Smooth muscle cell (in vitro differentiated cells): ENCODE results near the gene PACSIN2. TPM values are rescaled to one million over a fixed set of nuclear protein-coding genes. Genes with fewer than 3 reads are reported as not detected.

ENCODE experiments used
- DNase-seq: peaks from one replicate; lab custom pipeline; 2025; ENCODE audit not compliant: unreplicated experiment; lab: John Stamatoyannopoulos, UW
- H2AFZ ChIP-seq: fragments of 200-600 bp; sonication (generic); 2 replicates; pipeline ENCODE4 v1.6.0; 2016; ENCODE audit warnings: antibody characterized with exemption, low read depth, mild to moderate bottlenecking
- H3F3A ChIP-seq: fragments of 200-600 bp; sonication (generic); 2 replicates; pipeline ENCODE4 v1.6.0; 2017; ENCODE audit warnings: antibody characterized with exemption, low read depth
- H3K27ac ChIP-seq: fragments of 200-600 bp; sonication (generic); 2 replicates; pipeline ENCODE4 v1.5.1; 2016; ENCODE audit warnings: low read depth, mild to moderate bottlenecking
- H3K27me3 ChIP-seq: fragments of 200-600 bp; sonication (generic); 2 replicates; pipeline ENCODE4 v1.6.1; 2016; ENCODE audit warnings: low read depth, mild to moderate bottlenecking
- H3K36me3 ChIP-seq: fragments of 200-600 bp; sonication (generic); 2 replicates; pipeline ENCODE4 v1.5.1; 2016; ENCODE audit warnings: low read depth
- H3K4me1 ChIP-seq: fragments of 200-600 bp; sonication (generic); 2 replicates; pipeline ENCODE4 v1.5.1; 2016; ENCODE audit warnings: low read depth
- H3K4me2 ChIP-seq: fragments of 200-600 bp; sonication (generic); 2 replicates; pipeline ENCODE4 v1.6.0; 2016; ENCODE audit warnings: mild to moderate bottlenecking
- H3K4me3 ChIP-seq: fragments of 200-600 bp; sonication (generic); 2 replicates; pipeline ENCODE4 v1.5.1; 2016; ENCODE audit warnings: mild to moderate bottlenecking
- H3K79me2 ChIP-seq: fragments of 200-600 bp; sonication (generic); 2 replicates; pipeline ENCODE4 v1.6.0; 2016; ENCODE audit warnings: low read depth, mild to moderate bottlenecking
- H3K9ac ChIP-seq: fragments of 200-600 bp; sonication (generic); 2 replicates; pipeline ENCODE4 v1.6.0; 2016; ENCODE audit warnings: low read depth
- H3K9me3 ChIP-seq: fragments of 200-600 bp; sonication (generic); replicated peaks from 2 replicates; pipeline ENCODE4 v1.5.1; 2016; ENCODE audit warnings: low read depth
- H4K20me1 ChIP-seq: fragments of 200-600 bp; sonication (generic); 2 replicates; pipeline ENCODE4 v1.6.0; 2016; ENCODE audit warnings: low read depth
- CTCF ChIP-seq: fragments of 200-600 bp; sonication (generic); IDR thresholded peaks from 2 replicates; pipeline ENCODE4 v1.5.1; 2017; ENCODE audit warnings: borderline replicate concordance, mild to moderate bottlenecking, antibody characterized with exemption; ENCODE audit not compliant: insufficient read depth, poor library complexity, severe bottlenecking
- WGBS: methylation state at CpG from one replicate; pipeline ENCODE4 v1.1.7; 2016; ENCODE audit warnings: low lambda C conversion rate; 5-methylcytosine and 5-hydroxymethylcytosine counted together
- polyA plus RNA-seq: library from polyadenylated mRNA; unstranded; fragments of >200 nt; fragmentation: Nextera tagmentation; extraction: Ambion mirVana; gene quantifications from 2 replicates; pipeline ENCODE4 v1.2.1, GENCODE V29; 2016
- total RNA-seq: library from RNA; depleted of rRNA; stranded (reverse); fragments of >200 nt; gene quantifications from 2 replicates; pipeline ENCODE4 v1.2.3, GENCODE V29; 2014

The PACSIN2 gene
- total and polyA plus RNA-seq, 2 experiments from 2014 or later, result 34.7 to 41.1 TPM

- H3K9ac ChIP-seq, result no peak overlapping the region
- H3K27ac ChIP-seq, result no peak overlapping the region
- 96% methylated on average over 10 of the region's 10 CpGs for WGBS
- peaks cover 95% of the 10 kb centered on the region for H4K20me1 ChIP-seq
- H3K9me3 ChIP-seq, result no peaks in the 10 kb centered on the region
- H3K4me2 ChIP-seq, result no peak overlapping the region
- TF ChIP-seq CTCF, result no peak
- H2AFZ ChIP-seq, result no peak overlapping the region
- no peak overlapping the region for H3K4me3 ChIP-seq
- H3F3A ChIP-seq, result no peaks in the 10 kb centered on the region
- no peaks in the 10 kb centered on the region for H3K4me1 ChIP-seq
- H3K79me2 ChIP-seq, result peaks cover 42% of the 10 kb centered on the region
- no peaks in the 10 kb centered on the region for H3K27me3 ChIP-seq
- DNase-seq, result no peak
- H3K36me3 ChIP-seq, result no peaks in the 10 kb centered on the region
Observed at GRCh38 chr22:42910221-42910942, 104.6 kb downstream of the PACSIN2 start.

GRCh38 chr22:42909363-42910058 lies 105.4 kb downstream of the PACSIN2 start:
- Histone ChIP-seq H2AFZ (no peak overlapping the region), H3K27me3 (no peaks in the 10 kb centered on the region), H3K9me3 (no peaks in the 10 kb centered on the region), H3K4me1 (no peaks in the 10 kb centered on the region), H3K36me3 (no peaks in the 10 kb centered on the region), H3K79me2 (peaks cover 41% of the 10 kb centered on the region), H3K9ac (no peak overlapping the region), H3K27ac (no peak overlapping the region), H3K4me3 (no peak overlapping the region), H3K4me2 (no peak overlapping the region), H4K20me1 (peaks cover 94% of the 10 kb centered on the region), H3F3A (no peaks in the 10 kb centered on the region)
- 94% methylated on average over 14 of the region's 14 CpGs for WGBS
- TF ChIP-seq CTCF, result no peak
- DNase-seq, result no peak

- 92% methylated on average over 6 of the region's 6 CpGs for WGBS
- no peaks in the 10 kb centered on the region for H3K27me3 ChIP-seq
- H3K9ac ChIP-seq, result no peak overlapping the region
- H3K36me3 ChIP-seq, result no peaks in the 10 kb centered on the region
- no peak overlapping the region for H2AFZ ChIP-seq
- no peak overlapping the region for H3K27ac ChIP-seq
- H3K9me3 ChIP-seq, result no peaks in the 10 kb centered on the region
- H3K79me2 ChIP-seq, result peaks cover 32% of the 10 kb centered on the region
- H3K4me1 ChIP-seq, result no peaks in the 10 kb centered on the region
- H3K4me2 ChIP-seq, result no peak overlapping the region
- H3K4me3 ChIP-seq, result no peak overlapping the region
- DNase-seq, result no peak
- no peaks in the 10 kb centered on the region for H3F3A ChIP-seq
- TF ChIP-seq CTCF, result no peak
- peaks cover 94% of the 10 kb centered on the region for H4K20me1 ChIP-seq
Observed at GRCh38 chr22:42908374-42908746, 106.6 kb downstream of the PACSIN2 start.
